HG03558 (cell line): Measurements from ENCODE around the gene ATN1.
"Not testable (repeated sequence)": the region's sequence is repeated elsewhere in the genome, so short reads cannot be mapped to it uniquely, and the experiment has no call there.

Experiments used
- ATAC-seq: cut with Tn5 transposase; IDR thresholded peaks from one replicate; pipeline ENCODE4 v1.9.1; 2021; ENCODE audit warnings: moderate number of reproducible peaks; ENCODE audit not compliant: unreplicated experiment; ENCODE audit errors: extremely low read depth

ATN1 gene

DNA sequence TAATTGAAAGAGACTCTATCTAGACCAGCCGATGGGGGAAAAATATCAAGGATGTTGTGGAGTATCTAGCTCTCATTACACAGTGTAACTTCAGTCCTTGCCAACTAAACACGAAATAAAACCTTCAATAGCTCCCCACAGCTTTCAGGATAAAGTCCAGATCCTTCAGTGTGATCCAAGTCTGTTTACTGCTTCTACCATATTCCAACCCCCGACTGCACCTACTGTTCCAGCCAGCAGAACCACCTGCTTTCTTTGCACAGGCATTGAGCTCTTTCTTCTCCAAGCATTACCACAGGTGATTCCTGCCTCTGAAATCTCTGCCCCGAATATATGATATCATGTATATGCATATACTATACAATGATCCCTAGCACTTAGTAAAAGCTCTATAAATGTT, 25.3 kb upstream of the ATN1 start:
- ATAC-seq = no peak

GRCh38 chr12:6903722-6904121, 24.0 kb upstream of the ATN1 start:
- no peak for ATAC-seq

GRCh38 chr12:6904280-6905276, 23.2 kb upstream of the ATN1 start, which contains the start of gene LRRC23:
LRRC23 (plus strand) TSS chr12:6904822; CDS start chr12:6905634, 812 bp downstream.
- ATAC-seq = no peak

DNA sequence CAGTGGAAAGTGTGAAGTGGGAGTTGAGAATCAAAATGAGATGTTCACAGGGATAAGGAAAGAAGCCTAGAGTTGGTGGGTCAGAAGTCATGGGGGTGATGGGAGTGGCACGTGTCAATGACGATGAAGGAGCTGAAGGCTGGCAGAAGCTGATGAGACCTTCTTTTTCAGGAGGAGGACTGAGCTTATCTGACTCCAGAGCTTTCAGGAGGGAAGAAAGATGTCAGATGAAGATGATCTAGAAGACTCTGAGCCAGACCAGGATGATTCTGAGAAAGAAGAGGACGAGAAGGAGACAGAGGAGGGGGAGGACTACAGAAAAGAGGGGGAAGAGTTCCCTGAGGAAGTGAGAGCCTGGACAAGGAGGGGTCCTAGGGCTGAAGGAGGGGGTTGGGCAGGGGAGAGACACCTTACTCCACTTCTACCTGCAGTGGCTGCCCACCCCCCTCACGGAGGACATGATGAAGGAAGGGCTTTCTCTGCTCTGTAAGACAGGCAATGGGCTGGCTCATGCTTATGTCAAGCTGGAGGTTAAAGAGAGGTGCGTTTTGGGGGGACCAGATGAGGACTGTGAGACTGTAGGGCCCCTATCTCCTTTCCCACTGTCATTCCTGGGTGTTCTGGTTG, 22.2 kb upstream of the ATN1 start:
- ATAC-seq = no peak

DNA sequence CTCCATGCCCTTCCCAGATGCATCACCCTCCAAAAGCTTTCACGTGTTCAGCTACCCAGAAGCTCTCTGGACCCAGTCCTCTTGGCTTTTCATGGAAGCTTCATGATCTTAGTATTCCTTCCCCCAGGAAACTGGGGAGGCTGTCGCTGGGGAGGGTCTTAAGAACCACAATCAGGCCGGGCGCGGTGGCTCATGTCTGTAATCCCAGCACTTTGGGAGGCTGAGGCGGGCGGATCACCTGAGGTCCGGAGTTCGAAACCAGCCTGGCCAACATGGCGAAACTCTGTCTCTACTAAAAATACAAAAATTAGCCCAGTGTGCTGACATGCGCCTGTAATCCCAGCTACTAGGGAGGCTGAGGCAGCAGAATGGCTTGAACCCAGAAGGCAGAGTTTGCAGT, 19.6 kb upstream of the ATN1 start:
- ATAC-seq = not testable (repeated sequence)

DNA sequence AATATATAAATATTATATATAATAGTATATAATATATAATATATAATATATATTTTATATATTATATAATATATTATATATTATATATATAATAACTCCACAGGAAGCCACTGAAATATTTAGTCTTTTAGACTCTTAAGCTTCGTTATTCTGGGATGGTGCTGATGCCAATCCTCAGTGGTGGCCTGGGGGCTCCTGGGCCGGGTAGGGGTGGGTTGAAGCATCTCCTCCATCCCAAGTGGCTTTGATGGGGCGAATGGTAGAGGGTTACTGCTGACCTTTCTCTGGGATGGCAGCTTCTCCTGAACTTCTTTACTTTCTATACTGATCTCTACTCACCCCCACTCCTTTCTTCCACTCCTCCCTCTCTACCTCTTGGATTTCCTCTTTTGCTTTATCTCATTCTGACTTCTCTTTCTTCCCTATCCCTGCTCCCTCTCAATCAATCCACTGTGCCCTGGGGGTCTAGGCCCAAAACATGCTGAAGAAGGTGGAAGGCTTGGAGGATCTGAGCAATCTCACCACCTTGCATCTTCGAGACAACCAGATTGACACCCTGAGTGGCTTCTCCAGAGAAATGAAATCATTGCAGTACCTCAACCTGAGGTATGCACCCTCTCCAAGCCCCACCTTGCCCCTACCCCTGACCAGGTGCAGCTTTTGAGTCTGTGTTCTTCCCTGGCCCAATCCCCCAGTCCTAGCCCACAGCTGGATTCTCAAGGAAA, 18.2 kb upstream of the ATN1 start:
- no peak for ATAC-seq

GRCh38 chr12:6912164-6912935, 15.4 kb upstream of the ATN1 start:
- ATAC-seq = no peak

GRCh38 chr12:6914246-6914946, 13.4 kb upstream of the ATN1 start, which contains the start of gene ENO2:
ENO2 (plus strand) TSS chr12:6914580; CDS start chr12:6915833, 1,253 bp downstream.
- ATAC-seq = no peak

- no peak for ATAC-seq
Measured at GRCh38 chr12:6914947-6915788, 12.6 kb upstream of the ATN1 start.

GRCh38 chr12:6915789-6916285, 11.9 kb upstream of the ATN1 start:
- ATAC-seq = no peak

- no peak for ATAC-seq
Measured at GRCh38 chr12:6916426-6917200, 11.1 kb upstream of the ATN1 start.

- ATAC-seq = no peak
Measured at GRCh38 chr12:6917491-6918231, 10.1 kb upstream of the ATN1 start.

DNA sequence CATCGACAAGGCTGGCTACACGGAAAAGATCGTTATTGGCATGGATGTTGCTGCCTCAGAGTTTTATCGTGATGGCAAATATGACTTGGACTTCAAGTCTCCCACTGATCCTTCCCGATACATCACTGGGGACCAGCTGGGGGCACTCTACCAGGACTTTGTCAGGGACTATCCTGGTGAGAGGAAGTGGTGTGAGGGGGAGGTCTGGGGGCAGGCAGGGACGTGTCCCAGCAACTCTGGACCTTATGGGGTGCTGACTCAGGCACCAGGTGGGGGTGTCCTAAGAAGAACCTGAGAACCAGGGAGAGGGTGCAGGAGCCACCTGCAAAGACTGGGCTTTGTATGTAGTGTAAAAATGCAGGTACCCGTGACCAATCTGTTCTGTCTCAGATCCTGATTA, 8.2 kb upstream of the ATN1 start:
- no peak for ATAC-seq

DNA sequence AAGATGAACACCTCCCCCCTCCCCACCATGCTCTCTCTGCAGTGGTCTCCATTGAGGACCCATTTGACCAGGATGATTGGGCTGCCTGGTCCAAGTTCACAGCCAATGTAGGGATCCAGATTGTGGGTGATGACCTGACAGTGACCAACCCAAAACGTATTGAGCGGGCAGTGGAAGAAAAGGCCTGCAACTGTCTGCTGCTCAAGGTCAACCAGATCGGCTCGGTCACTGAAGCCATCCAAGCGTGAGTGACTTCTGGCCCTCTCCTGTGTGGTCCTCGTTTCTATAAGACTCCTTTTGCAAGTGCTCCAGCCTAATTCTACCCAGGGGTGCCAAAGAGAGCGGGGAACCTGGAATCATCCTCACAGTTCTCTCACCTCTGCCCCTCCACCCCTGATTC, 6.2 kb upstream of the ATN1 start:
- ATAC-seq = no peak

DNA sequence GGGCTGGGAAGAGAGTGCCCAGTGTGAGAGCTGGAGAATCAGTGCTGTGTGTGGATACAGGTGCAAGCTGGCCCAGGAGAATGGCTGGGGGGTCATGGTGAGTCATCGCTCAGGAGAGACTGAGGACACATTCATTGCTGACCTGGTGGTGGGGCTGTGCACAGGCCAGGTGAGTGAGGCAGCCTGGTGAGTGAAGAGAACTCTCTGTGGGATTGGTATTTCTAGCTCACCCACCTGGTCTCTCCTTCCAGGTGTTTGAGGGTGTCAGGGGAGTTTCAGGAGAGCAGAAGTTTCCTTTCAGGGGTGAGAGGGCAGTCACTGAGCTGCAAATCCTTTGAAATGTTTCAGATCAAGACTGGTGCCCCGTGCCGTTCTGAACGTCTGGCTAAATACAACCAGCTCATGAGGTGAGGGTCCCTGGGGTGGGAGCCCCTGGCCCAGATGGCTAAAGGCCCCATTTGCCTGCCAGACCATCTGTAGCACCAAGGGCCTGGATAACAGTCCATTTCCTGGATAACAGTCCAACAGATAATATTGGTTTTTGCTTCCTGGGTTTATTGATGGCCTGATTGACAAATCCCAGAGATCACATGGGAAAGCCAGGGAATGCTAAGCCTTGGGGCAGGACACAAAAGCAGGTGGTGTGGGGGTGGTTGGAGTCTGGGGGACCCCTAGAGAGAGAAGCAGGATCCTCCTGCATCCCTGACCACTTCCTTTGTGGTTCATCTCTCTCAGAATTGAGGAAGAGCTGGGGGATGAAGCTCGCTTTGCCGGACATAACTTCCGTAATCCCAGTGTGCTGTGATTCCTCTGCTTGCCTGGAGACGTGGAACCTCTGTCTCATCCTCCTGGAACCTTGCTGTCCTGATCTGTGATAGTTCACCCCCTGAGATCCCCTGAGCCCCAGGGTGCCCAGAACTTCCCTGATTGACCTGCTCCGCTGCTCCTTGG, 5.5 kb upstream of the ATN1 start:
- ATAC-seq = no peak
